H1 (cell line): ENCODE measurements around the gene DUOXA1. TPM values are rescaled to one million over a fixed set of nuclear protein-coding genes. Genes with fewer than 3 reads are reported as not detected.

Experiments used
- CTCF ChIA-PET: fragments of 300-600 bp; sonication (Branson Sonifier 250); formaldehyde crosslinking; loops from one replicate; lab custom pipeline; 2021; ENCODE audit not compliant: partially characterized antibody; lab: Charles Lee
- POLR2A ChIA-PET: fragments of 300-600 bp; sonication (Branson Sonifier 250); formaldehyde crosslinking; loops from one replicate; lab custom pipeline; 2021; ENCODE audit warnings: inconsistent platforms; ENCODE audit not compliant: partially characterized antibody; lab: Charles Lee
- DNase-seq, 2 experiments: peaks; one replicate each; pipeline versions ENCODE4 v3.0.0 to v3.0.0-alpha.2; 2010 to 2022; ENCODE audit warnings: low spot score in 2 of 2, low read depth in 1 of 2, mixed read lengths in 1 of 2
- FAIRE-seq: peaks from 2 replicates; lab custom pipeline; 2011; peaks lifted over from hg19 to GRCh38; lab: Jason Lieb, UNC
- H2AFZ ChIP-seq: 2 replicates; pipeline ENCODE4 v1.8.1; 2012; ENCODE audit warnings: low read length, inconsistent platforms
- H2AK5ac ChIP-seq: 2 replicates; pipeline ENCODE4 v1.6.1; 2013; ENCODE audit warnings: low read depth, low read length
- H2BK120ac ChIP-seq: replicated peaks from 2 replicates; pipeline ENCODE3; 2013; ENCODE audit warnings: low read depth, low read length, inconsistent platforms
- H2BK12ac ChIP-seq: 2 replicates; pipeline ENCODE4 v1.6.1; 2013; ENCODE audit warnings: low read depth, low read length
- H2BK15ac ChIP-seq: 2 replicates; pipeline ENCODE4 v1.6.1; 2013; ENCODE audit warnings: low read length
- H2BK20ac ChIP-seq: 2 replicates; pipeline ENCODE4 v1.6.1; 2013; ENCODE audit warnings: low read length
- H2BK5ac ChIP-seq: 2 replicates; pipeline ENCODE4 v1.6.1; 2013; ENCODE audit warnings: low read depth, low read length
- H3K14ac ChIP-seq: 2 replicates; pipeline ENCODE4 v1.6.1; 2013; ENCODE audit warnings: inconsistent platforms; ENCODE audit not compliant: insufficient read length
- H3K18ac ChIP-seq: 2 replicates; pipeline ENCODE4 v1.6.1; 2013; ENCODE audit warnings: low read length; ENCODE audit errors: extremely low read depth
- H3K23ac ChIP-seq: 2 replicates; pipeline ENCODE4 v1.6.1; 2013; ENCODE audit warnings: inconsistent platforms; ENCODE audit not compliant: insufficient read length
- H3K23me2 ChIP-seq: 2 replicates; pipeline ENCODE4 v1.6.1; 2013; ENCODE audit warnings: low read depth, low read length
- H3K27ac ChIP-seq: 2 replicates; pipeline ENCODE4 v1.6.1; 2011; ENCODE audit warnings: low read depth, low read length, inconsistent platforms
- H3K27me3 ChIP-seq, 4 experiments: replicated peaks in 1 of 4; 1 replicate in 1 of 4; 2 replicates in 3 of 4; pipeline versions ENCODE4 v1.6.1 to v1.8.1; 2011 to 2013; ENCODE audit warnings: low read length in 3 of 4, mild to moderate bottlenecking in 3 of 4, inconsistent platforms in 2 of 4, mixed read lengths in 2 of 4, moderate library complexity in 1 of 4; ENCODE audit not compliant: control insufficient read depth in 3 of 4, insufficient read depth in 3 of 4; ENCODE audit errors: extremely low read depth in 1 of 4
- H3K36me3 ChIP-seq, 4 experiments: 2 replicates each; pipeline versions ENCODE4 v1.6.1 to v1.8.1; 2011 to 2013; ENCODE audit warnings: mild to moderate bottlenecking in 4 of 4, low read length in 3 of 4, moderate library complexity in 2 of 4, control low read depth in 1 of 4, inconsistent platforms in 1 of 4; ENCODE audit not compliant: insufficient read depth in 4 of 4, control insufficient read depth in 2 of 4
- H3K4ac ChIP-seq: replicated peaks from 2 replicates; pipeline ENCODE3; 2013; ENCODE audit warnings: low read length, low read depth, mixed read lengths, inconsistent platforms; ENCODE audit not compliant: insufficient read length
- H3K4me1 ChIP-seq, 4 experiments: replicated peaks in 1 of 4; 1 replicate in 1 of 4; 2 replicates in 3 of 4; pipeline versions ENCODE4 v1.6.1 to v1.8.1; 2011 to 2013; ENCODE audit warnings: low read length in 3 of 4, inconsistent platforms in 2 of 4, mixed read lengths in 1 of 4; ENCODE audit not compliant: insufficient read depth in 4 of 4, control insufficient read depth in 3 of 4
- H3K4me2 ChIP-seq, 2 experiments: 2 replicates each; pipeline versions ENCODE4 v1.6.1 to v1.8.1; 2011 to 2013; ENCODE audit warnings: low read depth in 2 of 2, low read length in 2 of 2, control low read depth in 1 of 2, inconsistent platforms in 1 of 2, mild to moderate bottlenecking in 1 of 2; ENCODE audit not compliant: insufficient read depth in 1 of 2
- H3K4me3 ChIP-seq, 4 experiments: fragments of 200-600, 300-600 bp in 1 of 4; sonication (generic), shearing (Covaris generic), sonication (Bioruptor Twin) in 1 of 4; 2 replicates each; pipeline versions ENCODE4 v1.5.1 to v1.8.1; 2011 to 2016; ENCODE audit warnings: low read length in 4 of 4, low read depth in 3 of 4, control low read depth in 2 of 4, inconsistent platforms in 2 of 4, mild to moderate bottlenecking in 2 of 4, mixed read lengths in 1 of 4, moderate library complexity in 1 of 4; ENCODE audit not compliant: insufficient read depth in 2 of 4; ENCODE audit errors: extremely low read depth in 1 of 4
- H3K56ac ChIP-seq: replicated peaks from 2 replicates; pipeline ENCODE3; 2013; ENCODE audit warnings: low read depth, mild to moderate bottlenecking, mixed read lengths, low read length, inconsistent platforms; ENCODE audit not compliant: insufficient read length
- H3K79me1 ChIP-seq: 2 replicates; pipeline ENCODE4 v1.6.1; 2013; ENCODE audit warnings: low read depth, low read length, control low read depth
- H3K79me2 ChIP-seq, 2 experiments: 2 replicates each; pipeline versions ENCODE4 v1.6.1 to v1.8.1; 2012 to 2013; ENCODE audit warnings: low read length in 2 of 2, mild to moderate bottlenecking in 2 of 2, inconsistent platforms in 1 of 2; ENCODE audit not compliant: insufficient read depth in 2 of 2, control insufficient read depth in 1 of 2
- H3K9ac ChIP-seq, 4 experiments: replicated peaks in 1 of 4; 1 replicate in 1 of 4; 2 replicates in 3 of 4; pipeline versions ENCODE4 v1.6.1 to v1.8.1; 2011 to 2013; ENCODE audit warnings: low read depth in 3 of 4, low read length in 3 of 4, control low read depth in 2 of 4, mild to moderate bottlenecking in 2 of 4, moderate library complexity in 2 of 4, inconsistent platforms in 1 of 4; ENCODE audit errors: extremely low read depth in 1 of 4
- H3K9me3 ChIP-seq, 2 experiments: 2 replicates each; pipeline versions ENCODE4 v1.6.1 to v1.8.1; 2012 to 2013; ENCODE audit warnings: mild to moderate bottlenecking in 2 of 2, moderate library complexity in 2 of 2, control low read depth in 1 of 2, inconsistent platforms in 1 of 2, low read depth in 1 of 2, low read length in 1 of 2, mixed read lengths in 1 of 2; ENCODE audit not compliant: insufficient read depth in 2 of 2
- H4K20me1 ChIP-seq, 2 experiments: replicated peaks in 1 of 2; 2 replicates each; pipeline versions ENCODE3 to v1.8.1; 2011 to 2013; ENCODE audit warnings: inconsistent platforms in 2 of 2, low read length in 2 of 2, mild to moderate bottlenecking in 1 of 2; ENCODE audit not compliant: insufficient read depth in 2 of 2, control insufficient read depth in 1 of 2
- H4K5ac ChIP-seq: 2 replicates; pipeline ENCODE4 v1.6.1; 2013; ENCODE audit warnings: low read length, low read depth, mixed read lengths, inconsistent platforms; ENCODE audit not compliant: insufficient read length
- H4K8ac ChIP-seq: 2 replicates; pipeline ENCODE4 v1.8.0; 2013; ENCODE audit warnings: mild to moderate bottlenecking, moderate library complexity, low read length, inconsistent platforms; ENCODE audit not compliant: insufficient read depth; ENCODE audit errors: extremely low read depth
- H4K91ac ChIP-seq: replicated peaks from 2 replicates; pipeline ENCODE3; 2013; ENCODE audit warnings: low read length, mixed read lengths, inconsistent platforms; ENCODE audit not compliant: insufficient read length
- CTCF ChIP-seq, 3 experiments: IDR thresholded peaks; 1 replicate in 2 of 3; 2 replicates in 1 of 3; pipeline versions ENCODE4 v1.5.1 to v1.6.1; 2011; ENCODE audit warnings: low read length in 3 of 3, mild to moderate bottlenecking in 3 of 3, inconsistent platforms in 2 of 3, low read depth in 1 of 3, moderate library complexity in 1 of 3; ENCODE audit not compliant: insufficient read depth in 1 of 3; ENCODE audit errors: control extremely low read depth in 1 of 3
- EP300 ChIP-seq, 2 experiments: IDR thresholded peaks; 1 replicate in 1 of 2; 2 replicates in 1 of 2; pipeline ENCODE4 v1.6.1; 2011 to 2012; ENCODE audit warnings: low read depth in 2 of 2, low read length in 2 of 2, mild to moderate bottlenecking in 2 of 2, borderline replicate concordance in 1 of 2, inconsistent platforms in 1 of 2, moderate library complexity in 1 of 2
- RBBP5 ChIP-seq: IDR thresholded peaks from 2 replicates; pipeline ENCODE4 v1.7.1; 2012; ENCODE audit warnings: low read depth, mild to moderate bottlenecking, inconsistent platforms, low read length, moderate library complexity, borderline replicate concordance
- SRF ChIP-seq: IDR thresholded peaks from 2 replicates; pipeline ENCODE4 v1.6.1; 2011; ENCODE audit warnings: mild to moderate bottlenecking, low read depth, low read length, moderate library complexity
- WGBS, 2 experiments: shearing (Covaris generic) in 1 of 2; methylation state at CpG; one replicate each; pipeline versions ENCODE4 v1.1.6 to v1.1.7; 2013 to 2015; ENCODE audit warnings: low lambda C conversion rate in 2 of 2, mixed read lengths in 2 of 2, inconsistent platforms in 1 of 2, low coverage in 1 of 2, missing lambda C conversion rate in 1 of 2; ENCODE audit not compliant: insufficient replicate concordance in 2 of 2, insufficient coverage in 1 of 2, insufficient read length in 1 of 2; ENCODE audit errors: extremely low coverage in 1 of 2, missing lambda C conversion rate in 1 of 2; 5-methylcytosine and 5-hydroxymethylcytosine counted together
- polyA plus RNA-seq, 7 experiments: library from polyadenylated mRNA; depleted of rRNA in 3 of 7; stranded (reverse) in 5 of 7; unstranded in 2 of 7; fragments of >200 nt in 5 of 7; fragments of 200-250 nt in 2 of 7; gene quantifications; 1 replicate in 5 of 7; 2 replicates in 1 of 7; 4 replicates in 1 of 7; pipeline versions ENCODE4 v1.2.1 to v1.2.3, GENCODE V29; 2011 to 2013; ENCODE audit warnings: missing spikeins in 2 of 7, mixed read lengths in 2 of 7
- total RNA-seq: library from RNA; stranded (reverse); fragmentation: NEBNext Ultra II Directional; extraction: Animal tissue kit (Norgen Biotek cat#: 25700); gene quantifications from 2 replicates; pipeline ENCODE4 v1.2.1, GENCODE V29; 2021

The DUOXA1 gene
- total and polyA plus RNA-seq, 2 of the 8 experiments (the other 6 are each of a cell fraction or from before 2014, with no cell fraction given), result 0.18 TPM; not detected in 1

- DNase-seq, result no peak
- POLR2A ChIA-PET, result no interaction called here
These were observed 24.1 kb downstream of the DUOXA1 start for GRCh38 chr15:45105586-45105985.

More at GRCh38 chr15:45105586-45105985, 24.1 kb downstream of the DUOXA1 start:
- peaks cover 0 to 2% of the 10 kb centered on the region in 2 experiments for H4K20me1 ChIP-seq
- H4K8ac ChIP-seq, result no peak overlapping the region
- CTCF ChIA-PET, result interaction anchor here (1.1 to 3.3 kb wide), 4 partner anchors 11 to 252 kb away, joined by 4 to 29 read pairs (median 5); no protein-coding TSS in a partner anchor
- H2AFZ ChIP-seq, result no peak overlapping the region
- TF ChIP-seq SRF, result no peak
- no peak for TF ChIP-seq EP300 (IDR thresholded peaks at IDR 0.05; ENCODE audit: borderline replicate concordance in 1 of 2, low read depth in 2 of 2, low read length in 2 of 2)
- no peak for TF ChIP-seq CTCF (IDR thresholded peaks at IDR 0.05; ENCODE audit: control extremely low read depth in 1 of 3, insufficient read depth in 1 of 3, low read depth in 1 of 3, low read length in 3 of 3)
- no peak for TF ChIP-seq RBBP5
- H3K79me1 ChIP-seq, result no peaks in the 10 kb centered on the region
- no peaks in the 10 kb centered on the region for H3K79me2 ChIP-seq
- H3K23me2 ChIP-seq, result no peaks in the 10 kb centered on the region; the same call in 1 of the 2 replicates
- H3K14ac ChIP-seq, result no peak overlapping the region
- H2BK15ac ChIP-seq, result no peak overlapping the region
- H3K27ac ChIP-seq, result no peak overlapping the region
- no peak overlapping the region for H3K4me3 ChIP-seq
- H3K23ac ChIP-seq, result no peak overlapping the region
- H4K5ac ChIP-seq, result no peak overlapping the region
- peaks cover 0 to 10% (median 5%) of the 10 kb centered on the region in 4 experiments; a peak in 5 of 7 replicates for H3K4me1 ChIP-seq
- no peak overlapping the region for H3K56ac ChIP-seq
- no peak overlapping the region for H2BK5ac ChIP-seq
- H3K4me2 ChIP-seq, result no peak overlapping the region
- FAIRE-seq, result no peak
- H3K9me3 ChIP-seq, result no peaks in the 10 kb centered on the region
- no peak overlapping the region for H4K91ac ChIP-seq
- H2BK20ac ChIP-seq, result no peak overlapping the region
- H2AK5ac ChIP-seq, result no peak overlapping the region
- no peaks in the 10 kb centered on the region for H3K36me3 ChIP-seq
- no peak overlapping the region for H3K4ac ChIP-seq
- H2BK12ac ChIP-seq, result no peak overlapping the region
- 97% methylated on average over 11 of the region's 11 CpGs; no CpG with 5 or more reads in 1 of the 2 experiments for WGBS, 2 experiments
- H3K27me3 ChIP-seq, result peaks cover 14 to 27% (median 22%) of the 10 kb centered on the region in 4 experiments
- no peak overlapping the region for H3K18ac ChIP-seq
- H3K9ac ChIP-seq, result no peak overlapping the region
- no peak overlapping the region for H2BK120ac ChIP-seq
